ENCODE results near the gene TBC1D14. TPM values are rescaled to one million over a fixed set of nuclear protein-coding genes. Genes with fewer than 3 reads are reported as not detected.

Gene TBC1D14
- total and polyA plus RNA-seq, 2 of the 4 experiments (the other 2 are of a cell fraction) = 31.7 to 40.7 TPM

- no TSS peak for BruUV-seq (replicated peaks)
- in situ Hi-C loops (cut with MboI; ENCODE audit: low sequenced_read_pairs) = loop anchor here (5.0 kb wide), 1 partner anchor 349 kb away; no protein-coding TSS in a partner anchor
- CTCF ChIA-PET = interaction anchor here (0.8 to 1.3 kb wide), 6 partner anchors 9 to 356 kb away, joined by 3 to 5 read pairs (median 4); no protein-coding TSS in a partner anchor
Observed at GRCh38 chr4:7070729-7071511, 161.3 kb downstream of the TBC1D14 start.

More at GRCh38 chr4:7070729-7071511, 161.3 kb downstream of the TBC1D14 start:
- WGBS, 2 experiments (ENCODE audit: extremely low coverage in 2 of 2, insufficient read length in 1 of 2) = 40% methylated on average over 14 of the region's 23 CpGs; no CpG with 5 or more reads in 1 of the 2 experiments
- POLR2A ChIA-PET (ENCODE audit: unreplicated experiment) = no interaction called here
- no peak overlapping the region for H3K56ac ChIP-seq (ENCODE audit: extremely low read depth, insufficient read depth, low read length)
- intact Hi-C loops (cut with micrococcal nuclease) (loop anchor here (1.0 kb wide), 3 partner anchors 97 to 351 kb away; no protein-coding TSS in a partner anchor), dilution Hi-C loops (cut with HindIII; ENCODE audit: low sequenced_read_pairs, unreplicated experiment) (no loop called here)
- H2BK5ac ChIP-seq (ENCODE audit: low read depth, low read length, poor library complexity, severe bottlenecking) = no peak overlapping the region
- peaks cover 12% of the 10 kb centered on the region for H4K20me1 ChIP-seq (ENCODE audit: insufficient read depth, low read length)
- peaks cover 9% of the 10 kb centered on the region; the same call in 1 of the 2 replicates for H3K4me1 ChIP-seq (ENCODE audit: control insufficient read depth, insufficient read depth, low read length)
- no peak overlapping the region for H3K23ac ChIP-seq (ENCODE audit: low read depth, low read length)
- no peak overlapping the region for H3K4me3 ChIP-seq (ENCODE audit: insufficient read depth, low read depth, low read length)
- no peaks in the 10 kb centered on the region for H3K36me3 ChIP-seq (ENCODE audit: control insufficient read depth, insufficient read depth, low read length)
- peak; percentile 54 for DNase-seq
- H2AFZ ChIP-seq (replicated peaks; ENCODE audit: low read length, poor library complexity) = peak overlapping the region; percentile 75
- no peak overlapping the region for H2BK120ac ChIP-seq (ENCODE audit: low read depth, low read length)
- H4K91ac ChIP-seq (ENCODE audit: insufficient read depth, low read depth, low read length) = no peak overlapping the region
- H3K4me2 ChIP-seq (ENCODE audit: low read depth, low read length) = no peak overlapping the region
- peak; percentile 85 for TF ChIP-seq SMC3 (IDR thresholded peaks at IDR 0.05; ENCODE audit: low read depth, low read length)
- TF ChIP-seq MAFK (IDR thresholded peaks at IDR 0.05; ENCODE audit: low read depth, low read length) = no peak
- TF ChIP-seq NFE2L2 (IDR thresholded peaks at IDR 0.05; ENCODE audit: low read depth, low read length) = no peak
- no peak for TF ChIP-seq MAZ (IDR thresholded peaks at IDR 0.05; ENCODE audit: borderline replicate concordance, low read depth, low read length)
- TF ChIP-seq RCOR1 (IDR thresholded peaks at IDR 0.05; ENCODE audit: insufficient replicate concordance, low read length) = no peak
- TF ChIP-seq RAD21 (IDR thresholded peaks at IDR 0.05; ENCODE audit: low read length) = peak; percentile 84
- TF ChIP-seq CTCF (conservative IDR thresholded peaks at IDR 0.05; ENCODE audit: low read depth, low read length) = peak; percentile 88
- TF ChIP-seq RFX5 (IDR thresholded peaks at IDR 0.05; ENCODE audit: low read depth, low read length) = no peak
- TF ChIP-seq FOS (IDR thresholded peaks at IDR 0.05; ENCODE audit: low read depth, low read length) = no peak
- TF ChIP-seq BHLHE40 (IDR thresholded peaks at IDR 0.05; ENCODE audit: low read depth, low read length) = no peak
- no peak overlapping the region for H2AK5ac ChIP-seq (ENCODE audit: low read depth, low read length)
- H4K8ac ChIP-seq (ENCODE audit: low read depth in 2 of 2, low read length in 2 of 2) = no peak overlapping the region; a peak in 1 of 4 replicates
- peaks cover 3% of the 10 kb centered on the region; the same call in 1 of the 2 replicates for H3K9me1 ChIP-seq (ENCODE audit: insufficient read depth, low read length)
- H3K4ac ChIP-seq (ENCODE audit: low read depth, low read length) = no peak overlapping the region
- peak; percentile 19 for ATAC-seq (ENCODE audit: low read depth)
- H3K9me3 ChIP-seq (ENCODE audit: control insufficient read depth, insufficient read depth, low read length) = no peaks in the 10 kb centered on the region
- H2AK9ac ChIP-seq (replicated peaks; ENCODE audit: low read depth, low read length, poor library complexity) = no peak overlapping the region
- H3K18ac ChIP-seq (ENCODE audit: low read depth, low read length) = no peak overlapping the region
- H2BK15ac ChIP-seq (ENCODE audit: low read depth, low read length) = no peak overlapping the region
- H4K5ac ChIP-seq (ENCODE audit: low read depth, low read length) = no peak overlapping the region
- H3K14ac ChIP-seq (replicated peaks; ENCODE audit: low read depth, low read length) = no peak overlapping the region
- H3K9ac ChIP-seq (ENCODE audit: low read depth, low read length) = no peak overlapping the region
- no peak overlapping the region for H2BK20ac ChIP-seq (ENCODE audit: low read depth, low read length)
- peaks cover 6 to 19% of the 10 kb centered on the region in 2 experiments; a peak in 3 of 4 replicates for H3K79me1 ChIP-seq (ENCODE audit: low read depth in 1 of 2, low read length in 2 of 2)
- H3K27me3 ChIP-seq (ENCODE audit: control insufficient read depth, insufficient read depth, low read length) = peaks cover 2% of the 10 kb centered on the region; the same call in 1 of the 2 replicates
- no peak overlapping the region for H3K27ac ChIP-seq (ENCODE audit: insufficient read depth, low read length)
